Panc1 (cell line): Measurements from ENCODE around the gene DVL2. TPM values are rescaled to one million over a fixed set of nuclear protein-coding genes. Genes with fewer than 3 reads are reported as not detected.

Experiments used
- ATAC-seq: fragments of 200-7000 bp; cut with Tn5 transposase; 2 replicates; pipeline ENCODE4 v1.9.1; 2020; ENCODE audit warnings: mild to moderate bottlenecking, moderate library complexity
- BruUV-seq: library from RNA; stranded (reverse); fragments of 400-500 nt; replicated peaks from 2 replicates; lab custom pipeline; 2021; lab: Mats Ljungman, UMichigan
- CTCF ChIA-PET: fragments of 300-600 bp; sonication (Branson Sonifier 250); formaldehyde crosslinking; loops from one replicate; lab custom pipeline; 2022; ENCODE audit warnings: antibody characterized with exemption; lab: Charles Lee
- POLR2A ChIA-PET: fragments of 300-600 bp; sonication (Branson Sonifier 250); formaldehyde crosslinking; loops from one replicate; lab custom pipeline; 2022; ENCODE audit warnings: antibody characterized with exemption; lab: Charles Lee
- DNase-seq: peaks from one replicate; pipeline ENCODE4 v3.0.0-alpha.2; 2010; ENCODE audit warnings: low read depth, low spot score
- H3K27ac ChIP-seq: 2 replicates; pipeline ENCODE4 v1.5.1; 2011; ENCODE audit warnings: mild to moderate bottlenecking, low read length, inconsistent platforms
- H3K27me3 ChIP-seq: fragments of 200-500 bp; sonication (Bioruptor generic); 2 replicates; pipeline ENCODE4 v1.6.0; 2014; ENCODE audit warnings: low read length, inconsistent platforms; ENCODE audit not compliant: control insufficient read depth, insufficient read depth
- H3K36me3 ChIP-seq: fragments of 200-500 bp; sonication (Bioruptor generic); 2 replicates; pipeline ENCODE4 v1.5.1; 2014; ENCODE audit warnings: inconsistent platforms, mild to moderate bottlenecking, low read length, moderate library complexity; ENCODE audit not compliant: control insufficient read depth, insufficient read depth
- H3K4me1 ChIP-seq: 2 replicates; pipeline ENCODE4 v1.5.1; 2011; ENCODE audit warnings: inconsistent platforms, mild to moderate bottlenecking, low read length, moderate library complexity; ENCODE audit not compliant: control insufficient read depth, insufficient read depth
- H3K4me3 ChIP-seq, 2 experiments: 2 replicates each; pipeline ENCODE4 v1.5.1; 2011 to 2012; ENCODE audit warnings: low read depth in 2 of 2, low read length in 2 of 2, mild to moderate bottlenecking in 2 of 2, inconsistent platforms in 1 of 2, moderate library complexity in 1 of 2
- H3K9me3 ChIP-seq: fragments of 200-500 bp; sonication (Bioruptor generic); 2 replicates; pipeline ENCODE4 v1.5.1; 2014; ENCODE audit warnings: low read depth, mild to moderate bottlenecking, inconsistent platforms, low read length, moderate library complexity; ENCODE audit not compliant: control insufficient read depth, insufficient read depth
- CTCF ChIP-seq: fragments of 450-650 bp; IDR thresholded peaks from 2 replicates; pipeline ENCODE4 v1.5.1; 2017; ENCODE audit warnings: mild to moderate bottlenecking
- POLR2AphosphoS5 ChIP-seq: IDR thresholded peaks from 2 replicates; pipeline ENCODE4 v1.6.1; 2012; ENCODE audit warnings: mild to moderate bottlenecking, low read depth, low read length, moderate library complexity
- REST ChIP-seq, 2 experiments: IDR thresholded peaks; 2 replicates each; pipeline ENCODE4 v1.6.1; 2011 to 2012; ENCODE audit warnings: low read depth in 2 of 2, control low read depth in 1 of 2, low read length in 1 of 2, mild to moderate bottlenecking in 1 of 2, moderate library complexity in 1 of 2; ENCODE audit not compliant: insufficient read depth in 1 of 2
- SIN3A ChIP-seq: IDR thresholded peaks from 2 replicates; pipeline ENCODE4 v1.6.1; 2012; ENCODE audit warnings: low read depth, mild to moderate bottlenecking, low read length, moderate library complexity, borderline replicate concordance; ENCODE audit not compliant: insufficient read depth
- TCF7L2 ChIP-seq: IDR thresholded peaks from 2 replicates; pipeline ENCODE4 v1.6.1; 2011; ENCODE audit warnings: mild to moderate bottlenecking, low read depth, low read length, inconsistent platforms
- in situ Hi-C: cut with HindIII; loops from 2 replicates; pipeline ENCODE4 v1.10.0; 2016; ENCODE audit warnings: low sequenced_read_pairs, low pct_unique_long_range_greater_than_20kb
- intact Hi-C: fragments of 100-400 bp; cut with micrococcal nuclease; formaldehyde crosslinking; loops from one replicate; pipeline ENCODE4 v1.10.0; 2022; ENCODE audit not compliant: unreplicated experiment
- total RNA-seq: library from RNA; stranded (reverse); gene quantifications from one replicate; pipeline ENCODE4 v1.2.1, GENCODE V29; 2021; ENCODE audit not compliant: unreplicated experiment

DVL2 gene
- total RNA-seq, 1 experiment from 2014 or later = 84.2 TPM

- H3K27ac ChIP-seq = peak overlapping the region; percentile 77
- intact Hi-C loops (no loop called here), in situ Hi-C loops (no loop called here)
- H3K4me1 ChIP-seq = peaks cover 22% of the 10 kb centered on the region
- no peaks in the 10 kb centered on the region for H3K27me3 ChIP-seq
- TF ChIP-seq REST (IDR thresholded peaks at IDR 0.05; ENCODE audit: insufficient read depth in 1 of 2, low read depth in 2 of 2, low read length in 1 of 2) (no peak), SIN3A (no peak), POLR2AphosphoS5 (no peak), CTCF (no peak), TCF7L2 (no peak)
- peaks cover 3% of the 10 kb centered on the region for H3K36me3 ChIP-seq
- peak overlapping the region; percentile 50 to 65 for H3K4me3 ChIP-seq
- ChIA-PET POLR2A (no interaction called here), CTCF (no interaction called here)
- ATAC-seq = peak; percentile 70
- no peaks in the 10 kb centered on the region for H3K9me3 ChIP-seq
- no peak for DNase-seq
- no TSS peak for BruUV-seq
Measured at GRCh38 chr17:7260651-7261378, 26.5 kb upstream of the DVL2 start.

GRCh38 chr17:7260151-7260550, 25.8 kb upstream of the DVL2 start:
- Histone ChIP-seq H3K27me3 (no peaks in the 10 kb centered on the region), H3K27ac (peak overlapping the region; percentile 77), H3K36me3 (peaks cover 3% of the 10 kb centered on the region), H3K9me3 (no peaks in the 10 kb centered on the region), H3K4me1 (peaks cover 22% of the 10 kb centered on the region), H3K4me3 (peak overlapping the region; percentile 50 to 65; a peak in 3 of 4 replicates)
- TF ChIP-seq SIN3A = no peak
- no peak for TF ChIP-seq REST (IDR thresholded peaks at IDR 0.05; ENCODE audit: insufficient read depth in 1 of 2, low read depth in 2 of 2, low read length in 1 of 2)
- TF ChIP-seq POLR2AphosphoS5 = no peak
- TF ChIP-seq TCF7L2 = no peak
- TF ChIP-seq CTCF = no peak
- DNase-seq (no peak), ATAC-seq (0 out of 2 replicates have a peak, but pooled peaks have one; percentile 4)
- ChIA-PET POLR2A (no interaction called here), CTCF (no interaction called here)
- intact Hi-C loops (no loop called here), in situ Hi-C loops (no loop called here)
- TSS peak; percentile 71 for BruUV-seq
